Ascending aorta (tissue), 2 donors: Measurements from ENCODE around the gene PTK6. TPM values are rescaled to one million over a fixed set of nuclear protein-coding genes. Genes with fewer than 3 reads are reported as not detected.

ENCODE experiments used
- DNase-seq, 2 donors: peaks; one replicate each; pipeline ENCODE4 v3.0.0-alpha.2; 2019; ENCODE audit warnings: low spot score in 2 of 2
- H3K27ac ChIP-seq, 2 donors: fragments of 200-600 bp; sonication (generic); one replicate each; pipeline ENCODE4 v1.5.1; 2016 to 2017; ENCODE audit warnings: mild to moderate bottlenecking in 1 of 2
- H3K27me3 ChIP-seq: fragments of 200-600 bp; sonication (generic); one replicate; pipeline ENCODE4 v1.5.1; 2017
- H3K36me3 ChIP-seq, 2 donors: fragments of 200-600 bp; sonication (generic); one replicate each; pipeline ENCODE4 v1.5.1; 2016
- H3K4me1 ChIP-seq, 2 donors: fragments of 200-600 bp; sonication (generic); one replicate each; pipeline ENCODE4 v1.5.1; 2016 to 2017; ENCODE audit warnings: mild to moderate bottlenecking in 1 of 2
- H3K4me3 ChIP-seq, 2 donors: fragments of 200-600 bp; sonication (generic); one replicate each; pipeline ENCODE4 v1.5.1; 2016 to 2017; ENCODE audit warnings: mild to moderate bottlenecking in 1 of 2
- H3K9me3 ChIP-seq, 2 donors: fragments of 200-600 bp; sonication (generic); one replicate each; pipeline ENCODE4 v1.5.1; 2016
- CTCF ChIP-seq, 3 experiments: fragments of 200-600 bp in 2 of 3; fragments of 450-650 bp in 1 of 3; sonication (generic) in 2 of 3; IDR thresholded peaks; one replicate each; pipeline ENCODE4 v1.5.1; 2016 to 2019; ENCODE audit warnings: antibody characterized with exemption in 3 of 3, mild to moderate bottlenecking in 1 of 3, moderate library complexity in 1 of 3
- intact Hi-C: fragments of 100-400 bp; cut with DNase I; formaldehyde crosslinking; loops from one replicate; pipeline ENCODE4 v1.15.1; 2023
- total RNA-seq: library from RNA; depleted of rRNA; stranded (reverse); fragments of >200 nt; gene quantifications from one replicate; pipeline ENCODE4 v1.1.0, GENCODE V29; 2016

Gene PTK6
- total RNA-seq, 1 donor from 2014 or later = not detected

- Histone ChIP-seq H3K9me3 (no peaks in the 10 kb centered on the region), H3K27ac (no peak overlapping the region), H3K4me1 (peaks cover 0 to 2% of the 10 kb centered on the region in 2 donors), H3K36me3 (no peaks in the 10 kb centered on the region), H3K4me3 (no peak overlapping the region), H3K27me3 (peaks cover 8% of the 10 kb centered on the region)
- intact Hi-C loops = loop anchor here (2.0 kb wide), 1 partner anchor 326 kb away; the partner anchor contains the start of gene TPD52L2
- no peak for TF ChIP-seq CTCF (IDR thresholded peaks at IDR 0.05)
- DNase-seq = no peak
Measured at GRCh38 chr20:63539092-63539430, 1.9 kb upstream of the PTK6 start.

- DNase-seq = no peak
- Histone ChIP-seq H3K9me3 (no peaks in the 10 kb centered on the region), H3K27me3 (peaks cover 8% of the 10 kb centered on the region), H3K4me1 (peaks cover 0 to 2% of the 10 kb centered on the region in 2 donors), H3K4me3 (peak overlapping the region in 1 of 2 donors; percentile 32), H3K36me3 (no peaks in the 10 kb centered on the region), H3K27ac (no peak overlapping the region)
- intact Hi-C loops = loop anchor here (1.0 to 2.0 kb wide), 2 partner anchors 326 to 435 kb away; partner anchors contain the start of gene TPD52L2
- no peak for TF ChIP-seq CTCF (IDR thresholded peaks at IDR 0.05)
Measured at GRCh38 chr20:63538204-63539091, 1.3 kb upstream of the PTK6 start.

- Histone ChIP-seq H3K27me3 (peaks cover 8% of the 10 kb centered on the region), H3K36me3 (no peaks in the 10 kb centered on the region), H3K27ac (no peak overlapping the region), H3K4me3 (peak overlapping the region; percentile 5 to 32), H3K4me1 (peaks cover 0 to 2% of the 10 kb centered on the region in 2 donors), H3K9me3 (no peaks in the 10 kb centered on the region)
- DNase-seq = peak; percentile 66 to 90
- peak; percentile 93 to 94 (median 94) for TF ChIP-seq CTCF (IDR thresholded peaks at IDR 0.05)
- intact Hi-C loops = loop anchor here (1.0 to 2.0 kb wide), 2 partner anchors 327 to 436 kb away; partner anchors contain the start of gene TPD52L2
Measured at GRCh38 chr20:63537525-63538203, 488 bp upstream of the PTK6 start.

- Histone ChIP-seq H3K9me3 (no peaks in the 10 kb centered on the region), H3K4me1 (peaks cover 0 to 2% of the 10 kb centered on the region in 2 donors), H3K4me3 (no peak overlapping the region), H3K27me3 (peaks cover 8% of the 10 kb centered on the region), H3K27ac (no peak overlapping the region), H3K36me3 (no peaks in the 10 kb centered on the region)
- no peak for DNase-seq
- intact Hi-C loops = no loop called here
- TF ChIP-seq CTCF (IDR thresholded peaks at IDR 0.05) = no peak
Measured at GRCh38 chr20:63536241-63536977, 767 bp downstream of the PTK6 start.

- DNase-seq = no peak
- intact Hi-C loops = no loop called here
- TF ChIP-seq CTCF (IDR thresholded peaks at IDR 0.05) = no peak
Measured at GRCh38 chr20:63534831-63535651, 2.1 kb downstream of the PTK6 start.

More at GRCh38 chr20:63534831-63535651, 2.1 kb downstream of the PTK6 start:
- Histone ChIP-seq H3K27ac (no peak overlapping the region), H3K9me3 (no peaks in the 10 kb centered on the region), H3K36me3 (no peaks in the 10 kb centered on the region), H3K27me3 (peaks cover 8% of the 10 kb centered on the region), H3K4me1 (peaks cover 0 to 2% of the 10 kb centered on the region in 2 donors), H3K4me3 (no peak overlapping the region)
